Measurements from ENCODE around the gene MYBPC2. TPM values are rescaled to one million over a fixed set of nuclear protein-coding genes. Genes with fewer than 3 reads are reported as not detected.
"Not testable (repeated sequence)": the region's sequence is repeated elsewhere in the genome, so short reads cannot be mapped to it uniquely, and the experiment has no call there.

The MYBPC2 gene
- not detected in 2 replicates for total RNA-seq (2014; rRNA removed; shearing (Covaris generic))

DNA sequence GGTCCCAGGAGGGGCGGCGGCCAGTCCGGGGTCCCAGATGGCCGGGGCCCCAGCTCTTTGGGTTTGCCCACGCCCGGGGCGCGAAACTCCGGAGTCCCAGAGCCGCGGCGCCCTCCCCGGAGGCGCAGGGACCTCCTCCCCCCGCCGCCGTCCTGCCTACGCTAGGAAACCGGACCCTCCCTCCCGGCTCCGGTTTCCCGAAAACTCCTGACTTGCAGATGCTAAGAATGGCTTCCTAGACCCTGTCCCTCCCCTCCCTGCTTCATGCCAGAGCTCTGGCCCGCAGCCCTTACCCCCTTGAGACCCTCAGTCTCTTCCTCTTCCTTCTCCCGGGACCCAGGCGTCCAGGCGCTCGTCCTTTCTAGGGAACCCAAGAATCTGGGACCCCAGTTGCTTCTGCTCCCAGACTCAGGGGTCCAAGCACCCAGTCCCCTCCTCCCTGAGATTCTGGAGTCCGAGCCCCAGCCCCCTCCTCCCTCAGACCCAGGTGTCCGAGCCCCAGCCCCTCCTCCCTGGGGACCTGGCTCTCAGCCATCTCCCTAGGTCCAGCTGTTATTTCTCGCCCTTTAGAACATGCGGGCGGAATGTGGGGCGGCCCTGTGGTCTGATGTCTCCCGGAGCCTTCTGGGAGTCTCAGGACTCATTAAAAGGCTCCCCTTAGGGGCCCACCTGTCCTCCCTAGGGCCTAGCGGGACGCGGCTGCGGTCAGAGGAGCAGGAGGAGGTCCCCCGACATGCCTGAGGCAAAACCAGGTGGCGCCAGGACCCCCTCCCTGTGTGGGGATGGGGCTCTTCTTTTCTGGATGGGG lies at the start of gene MYBPC2:
Gene MYBPC2, plus strand, starts transcription at position 672 of the 808 bp plus-strand sequence. Its CDS starts 62 bp downstream, at position 734.
- DNase-seq (ENCODE audit: low read depth), result no peak

DNA sequence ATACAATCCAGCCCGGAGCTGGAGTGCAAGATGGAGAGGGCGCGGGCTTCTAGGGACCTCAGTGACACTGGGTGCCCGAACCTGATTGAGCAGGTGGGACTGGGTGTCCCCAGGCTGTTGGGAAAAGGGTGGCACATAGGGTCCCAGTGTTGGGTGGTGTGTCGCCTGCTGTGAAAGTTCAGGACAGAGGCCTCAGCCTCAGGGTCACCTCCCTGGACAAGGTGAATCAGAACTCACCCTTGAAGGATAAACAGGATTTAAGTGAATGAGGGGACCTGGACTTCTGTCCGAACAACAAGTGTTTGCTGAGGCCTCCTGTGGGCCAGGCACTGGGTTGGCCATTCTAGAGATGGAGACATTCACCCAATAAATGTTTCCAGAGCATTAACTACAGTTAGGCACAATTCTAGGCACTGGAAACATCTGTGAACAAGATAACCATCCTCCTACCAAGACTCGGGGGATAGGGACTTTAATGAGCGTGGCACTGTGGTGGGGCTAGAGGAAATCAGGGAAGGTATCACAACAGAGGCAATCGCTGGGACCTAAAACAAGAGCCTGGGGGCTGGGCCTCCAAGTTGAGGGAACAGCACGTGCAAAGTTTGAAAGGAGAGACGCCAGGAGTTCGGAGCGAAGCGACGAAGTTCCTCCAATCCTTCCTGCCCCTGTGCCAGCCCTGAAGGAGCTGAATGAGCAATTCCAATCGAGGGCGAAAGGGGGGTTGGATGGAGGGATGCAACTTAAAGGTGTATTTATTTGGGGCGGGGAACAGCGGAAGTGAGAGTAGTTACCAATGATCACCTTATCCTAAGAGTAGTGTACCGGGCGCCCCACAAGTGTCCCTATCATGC lies 49.5 kb upstream of the MYBPC2 start:
- DNase-seq (ENCODE audit: low read depth), result no peak

DNA sequence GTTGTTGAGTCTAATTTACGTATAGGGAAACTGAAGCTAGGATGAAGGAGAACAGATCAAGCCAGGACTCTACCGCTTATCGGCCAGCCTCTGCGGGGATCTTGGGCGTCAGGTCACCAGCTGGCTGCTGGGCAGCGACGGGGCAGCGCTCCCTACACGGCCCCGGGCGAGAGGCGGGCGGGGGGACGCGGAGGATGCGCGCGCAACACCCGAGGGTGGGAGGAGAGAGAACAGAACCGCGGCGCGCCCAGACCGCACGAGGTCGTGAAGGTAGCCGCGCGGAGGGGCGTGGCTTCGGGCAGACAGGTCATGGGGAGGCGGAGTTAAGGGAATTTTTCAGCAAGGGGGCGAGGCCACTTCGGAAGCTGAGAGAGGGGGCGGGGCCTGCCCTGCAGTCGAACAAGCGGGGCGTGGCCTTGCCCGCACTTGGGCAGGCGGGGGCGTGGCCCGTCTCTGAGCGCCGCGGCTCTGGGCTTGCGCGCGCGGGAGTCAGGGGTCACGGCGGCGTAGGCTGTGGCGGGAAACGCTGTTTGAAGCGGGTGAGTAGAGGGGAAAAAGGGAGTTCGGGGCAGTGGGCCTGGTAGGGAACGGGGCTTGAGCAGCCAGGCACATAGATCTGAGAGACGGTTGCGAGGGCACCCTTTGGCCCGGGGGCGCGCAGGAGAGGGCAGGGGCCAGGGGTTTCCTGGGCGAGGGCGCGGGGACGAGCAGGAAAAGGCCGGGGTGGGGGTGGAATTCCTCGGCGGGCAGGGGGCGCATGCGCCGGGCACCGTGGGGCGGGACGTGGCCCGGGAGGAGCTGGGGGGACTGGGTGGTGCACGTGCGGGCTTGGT lies 48.6 kb upstream of the MYBPC2 start, which contains the start of gene POLD1:
Gene POLD1, plus strand, starts transcription at position 496 of the 833 bp plus-strand sequence. CDS start 14,505 bp downstream, outside the sequence.
- peak; percentile 95 for DNase-seq (ENCODE audit: low read depth)

DNA sequence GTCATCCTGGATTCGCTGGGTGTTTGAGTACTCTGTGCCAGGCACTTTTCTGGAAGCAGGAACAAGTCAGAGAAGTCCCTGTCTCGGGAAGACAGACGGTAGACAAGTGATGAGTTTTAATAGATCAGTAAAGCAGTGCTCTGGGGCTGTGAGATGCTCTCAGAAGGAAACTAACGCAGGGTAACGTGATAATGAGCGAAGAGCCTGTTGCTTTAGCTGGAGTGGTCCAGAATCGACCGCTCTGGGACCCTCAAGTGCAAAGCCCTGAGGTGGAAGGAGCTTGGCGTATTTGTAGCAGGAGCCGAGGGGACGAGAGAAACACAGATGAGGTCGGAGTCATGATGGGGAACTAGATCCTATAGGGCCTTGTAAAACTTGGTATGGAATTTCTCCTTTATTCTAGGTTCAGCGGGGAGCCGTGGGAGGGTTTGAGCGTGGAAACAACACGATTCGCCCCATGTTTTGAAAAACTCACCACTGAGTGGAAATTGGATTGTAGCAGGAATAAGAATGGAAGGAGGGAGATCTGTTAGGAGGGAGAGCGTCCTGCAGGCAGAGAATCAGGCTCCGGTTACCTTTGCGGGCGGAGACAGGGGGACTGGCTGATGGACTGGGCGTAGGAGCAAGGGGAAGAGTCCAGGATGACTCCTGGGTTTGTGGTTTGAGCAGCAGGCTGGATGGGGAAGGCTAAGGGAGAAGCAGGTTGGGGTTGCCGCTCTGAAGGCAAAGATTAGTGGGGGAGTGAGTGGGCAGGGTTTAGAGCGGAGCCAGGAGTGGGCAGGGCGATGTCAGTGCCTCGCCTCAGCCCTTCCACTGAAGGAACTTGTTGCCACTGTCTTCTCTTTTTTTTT lies 47.8 kb upstream of the MYBPC2 start:
- no peak for DNase-seq (ENCODE audit: low read depth)

DNA sequence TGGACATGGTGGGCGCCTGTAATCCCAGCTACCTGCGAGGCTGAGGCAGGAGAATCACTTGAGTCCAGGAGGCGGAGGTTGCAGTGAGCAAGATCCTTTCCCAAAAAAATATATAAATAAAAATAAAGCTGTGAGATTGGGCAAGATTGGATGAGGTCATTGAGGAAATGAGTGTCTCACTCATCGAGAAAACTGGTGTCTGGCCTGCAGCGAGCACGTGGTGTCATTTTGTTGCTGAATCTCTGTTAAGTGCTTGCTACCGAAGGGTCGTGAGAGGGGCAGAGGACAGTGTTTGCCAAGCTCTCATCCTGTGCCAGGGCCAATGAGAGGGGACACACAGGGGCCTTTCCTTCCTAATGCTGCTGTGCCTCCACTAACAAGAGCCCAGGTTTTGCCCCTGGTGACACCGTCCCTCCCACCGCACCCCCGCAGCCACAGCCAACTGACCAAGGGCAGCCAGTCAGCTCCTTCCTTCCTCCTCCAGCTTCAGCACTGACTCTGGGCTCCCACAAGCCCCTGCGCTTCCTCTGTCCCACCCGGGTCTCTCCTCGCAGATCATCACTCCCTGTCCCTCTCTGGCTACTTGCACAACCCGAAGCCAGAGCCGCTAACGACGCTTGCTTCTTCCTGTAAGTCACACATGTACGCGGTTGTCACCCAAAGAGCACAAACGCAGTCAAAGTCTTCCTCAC lies 45.4 kb upstream of the MYBPC2 start:
- no peak for DNase-seq (ENCODE audit: low read depth)

DNA sequence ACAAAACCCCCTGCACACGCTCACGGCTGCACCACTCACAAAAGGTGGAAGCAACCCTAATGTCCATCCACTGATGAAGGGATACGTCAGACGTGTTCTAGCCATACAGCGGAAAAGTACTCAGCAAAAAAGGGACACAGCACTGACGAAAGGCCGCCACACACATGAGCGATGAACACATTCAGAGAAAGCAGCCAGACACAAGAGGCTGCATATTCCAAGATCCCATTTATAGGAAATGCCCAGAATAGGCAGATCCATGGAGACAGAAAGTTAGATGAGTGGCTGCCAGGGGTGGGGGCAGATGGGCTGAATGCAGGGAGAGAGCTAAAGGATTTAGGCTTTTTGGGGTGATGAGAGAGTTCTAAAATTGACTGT lies 44.8 kb upstream of the MYBPC2 start:
- DNase-seq (ENCODE audit: low read depth), result no peak

DNA sequence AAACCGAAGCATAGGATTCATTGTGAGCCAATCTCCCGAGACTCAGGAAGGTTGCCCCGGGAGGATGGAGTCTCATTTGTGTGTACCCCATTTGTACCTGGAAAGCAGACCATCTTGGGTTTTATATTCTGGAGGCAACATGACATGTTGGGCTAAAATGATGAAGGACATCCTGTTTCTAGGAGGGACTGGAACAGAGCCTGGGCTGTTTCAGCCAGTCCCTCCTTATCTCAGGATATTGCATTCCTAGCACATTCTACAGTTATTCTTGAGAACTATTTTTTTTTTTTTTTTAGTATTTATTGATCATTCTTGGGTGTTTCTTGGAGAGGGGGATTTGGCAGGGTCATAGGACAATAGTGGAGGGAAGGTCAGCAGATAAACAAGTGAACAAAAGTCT lies 42.4 kb upstream of the MYBPC2 start:
- not testable (repeated sequence) for DNase-seq (ENCODE audit: low read depth)

DNA sequence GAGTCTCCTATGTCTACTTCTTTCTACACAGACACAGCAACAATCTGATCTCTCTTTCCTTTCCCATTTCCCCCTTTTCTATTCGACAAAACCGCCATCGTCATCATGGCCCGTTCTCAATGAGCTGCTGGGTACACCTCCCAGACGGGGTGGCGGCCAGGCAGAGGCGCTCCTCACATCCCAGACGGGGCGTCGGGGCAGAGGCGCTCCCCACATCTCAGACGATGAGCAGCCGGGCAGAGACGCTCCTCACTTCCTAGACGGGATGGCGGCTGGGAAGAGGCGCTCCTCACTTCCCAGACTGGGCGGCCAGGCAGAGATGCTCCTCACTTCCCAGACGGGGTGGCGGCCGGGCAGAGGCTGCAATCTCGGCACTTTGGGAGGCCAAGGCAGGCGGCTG lies 41.7 kb upstream of the MYBPC2 start:
- not testable (repeated sequence) for DNase-seq (ENCODE audit: low read depth)

DNA sequence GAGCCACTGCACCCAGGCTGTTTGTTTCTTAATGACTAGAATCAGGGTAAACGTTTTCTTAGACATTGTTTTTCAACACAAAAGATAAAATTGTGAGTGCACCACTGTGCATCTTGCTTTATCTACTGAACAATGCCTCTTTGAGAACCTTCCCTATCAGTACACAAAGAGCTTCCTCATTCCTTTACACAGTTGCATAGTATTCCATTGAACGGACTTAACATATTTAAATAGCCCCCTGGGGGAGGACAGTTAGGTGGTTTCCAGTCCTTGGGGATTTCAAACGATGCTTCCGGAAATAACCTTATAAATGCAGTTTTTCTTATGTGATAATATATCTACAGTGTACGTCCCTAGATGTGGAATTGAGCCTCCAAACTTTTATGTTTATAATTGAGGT lies 39.9 kb upstream of the MYBPC2 start:
- no peak for DNase-seq (ENCODE audit: low read depth)

DNA sequence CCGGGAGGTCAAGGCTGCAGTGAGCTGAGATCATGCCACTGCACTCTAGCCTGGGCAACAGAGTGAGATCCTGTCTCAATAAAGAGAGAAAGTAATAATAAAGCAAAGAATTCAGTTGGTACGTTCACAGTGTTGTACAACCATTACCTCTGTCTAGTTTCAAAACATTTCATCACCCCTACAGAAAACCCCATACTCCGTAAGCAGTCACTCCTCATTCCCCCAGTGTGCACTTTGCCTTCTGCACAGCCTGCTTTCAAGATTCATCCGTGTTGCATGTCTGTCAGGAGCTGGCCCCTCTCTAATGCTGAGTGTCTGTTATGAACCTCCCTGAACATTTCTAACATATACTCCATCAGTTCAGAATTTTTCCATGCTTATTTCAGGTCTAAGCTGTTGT lies 39.1 kb upstream of the MYBPC2 start:
- no peak for DNase-seq (ENCODE audit: low read depth)

DNA sequence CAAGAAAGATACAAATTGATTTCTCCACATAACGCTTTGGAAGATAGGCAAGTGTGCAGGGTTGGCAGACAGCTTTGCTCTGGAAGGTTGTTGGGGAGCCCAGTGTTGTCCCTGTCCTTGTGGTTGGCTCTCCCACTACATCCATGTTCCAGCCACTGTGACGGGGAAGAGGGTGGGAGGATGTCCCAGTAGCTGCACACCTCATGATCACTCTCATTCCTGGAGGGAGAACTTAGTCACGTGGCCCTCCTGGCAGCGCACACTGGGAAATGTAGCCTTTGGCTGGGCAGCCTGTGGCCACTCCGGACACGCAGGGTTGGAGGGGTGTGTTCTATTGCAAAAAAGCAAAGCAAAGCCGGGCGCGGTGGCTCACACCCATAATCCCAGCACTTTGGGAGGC lies 38.7 kb upstream of the MYBPC2 start:
- DNase-seq (ENCODE audit: low read depth), result no peak

DNA sequence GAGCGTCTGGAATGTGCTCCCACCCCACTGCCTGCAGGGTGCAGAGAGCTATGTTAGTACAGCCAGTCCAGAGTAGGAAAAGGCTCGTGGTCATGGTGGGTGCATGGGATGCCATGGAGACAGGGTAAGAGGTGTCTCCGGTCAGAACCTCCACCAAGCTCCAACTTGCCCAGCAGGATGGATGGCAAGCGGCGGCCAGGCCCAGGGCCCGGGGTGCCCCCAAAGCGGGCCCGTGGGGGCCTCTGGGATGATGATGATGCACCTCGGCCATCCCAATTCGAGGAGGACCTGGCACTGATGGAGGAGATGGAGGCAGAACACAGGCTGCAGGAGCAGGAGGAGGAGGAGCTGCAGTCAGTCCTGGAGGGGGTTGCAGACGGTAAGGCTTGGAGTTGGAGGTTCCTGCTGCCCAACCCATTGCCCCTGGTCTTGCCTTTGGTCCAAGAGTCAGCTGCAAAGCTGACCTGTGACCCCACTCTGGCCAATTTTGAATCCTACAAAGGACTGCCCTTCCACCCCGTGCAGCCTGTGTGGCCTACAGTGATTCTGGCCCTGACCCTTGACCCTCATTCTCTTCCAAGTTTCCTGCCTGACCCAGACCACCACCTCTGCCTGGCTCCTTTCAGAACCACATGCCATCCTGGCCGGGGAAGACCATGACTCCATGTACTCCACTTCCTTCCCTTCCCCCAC lies 33.9 kb upstream of the MYBPC2 start:
- DNase-seq (ENCODE audit: low read depth), result no peak

DNA sequence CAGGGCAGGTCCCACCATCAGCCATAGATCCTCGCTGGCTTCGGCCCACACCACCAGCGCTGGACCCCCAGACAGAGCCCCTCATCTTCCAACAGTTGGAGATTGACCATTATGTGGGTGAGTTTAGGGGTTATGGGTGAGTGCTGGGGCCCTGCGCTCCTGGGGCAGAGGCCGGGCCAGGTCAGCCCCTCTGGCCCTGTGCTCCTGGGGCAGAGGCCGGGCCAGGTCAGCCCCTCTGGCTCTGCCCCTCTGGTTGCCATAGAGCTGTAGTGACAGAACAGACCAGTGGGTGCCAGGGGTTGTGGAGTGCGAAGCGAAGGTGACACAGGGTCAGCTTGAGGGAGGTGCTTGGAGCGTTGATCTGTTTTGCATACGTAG lies 33.3 kb upstream of the MYBPC2 start:
- no peak for DNase-seq (ENCODE audit: low read depth)

DNA sequence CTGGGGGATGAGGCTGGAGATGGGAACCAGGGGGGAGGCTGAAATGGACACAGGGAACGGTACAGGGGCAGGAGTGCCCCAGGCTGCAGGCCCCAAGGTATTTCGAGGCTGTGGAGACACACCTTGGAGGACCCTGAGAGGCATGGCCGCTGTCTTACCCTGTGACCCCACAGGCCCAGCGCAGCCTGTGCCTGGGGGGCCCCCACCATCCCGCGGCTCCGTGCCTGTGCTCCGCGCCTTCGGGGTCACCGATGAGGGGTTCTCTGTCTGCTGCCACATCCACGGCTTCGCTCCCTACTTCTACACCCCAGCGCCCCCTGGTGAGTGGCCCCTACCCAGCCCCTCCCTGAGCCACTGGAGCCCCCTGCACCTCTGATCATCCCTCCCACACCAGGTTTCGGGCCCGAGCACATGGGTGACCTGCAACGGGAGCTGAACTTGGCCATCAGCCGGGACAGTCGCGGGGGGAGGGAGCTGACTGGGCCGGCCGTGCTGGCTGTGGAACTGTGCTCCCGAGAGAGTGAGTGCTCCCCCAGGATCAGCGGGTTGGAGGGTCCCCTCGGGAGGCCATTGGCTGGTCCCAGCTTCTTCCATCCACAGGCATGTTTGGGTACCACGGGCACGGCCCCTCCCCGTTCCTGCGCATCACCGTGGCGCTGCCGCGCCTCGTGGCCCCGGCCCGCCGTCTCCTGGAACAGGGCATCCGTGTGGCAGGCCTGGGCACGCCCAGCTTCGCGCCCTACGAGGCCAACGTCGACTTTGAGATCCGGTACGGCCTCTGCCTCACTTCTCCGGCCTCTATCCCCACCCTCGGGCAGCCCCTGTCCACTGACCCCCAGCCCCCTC lies 30.9 kb upstream of the MYBPC2 start:
- DNase-seq (ENCODE audit: low read depth), result no peak

DNA sequence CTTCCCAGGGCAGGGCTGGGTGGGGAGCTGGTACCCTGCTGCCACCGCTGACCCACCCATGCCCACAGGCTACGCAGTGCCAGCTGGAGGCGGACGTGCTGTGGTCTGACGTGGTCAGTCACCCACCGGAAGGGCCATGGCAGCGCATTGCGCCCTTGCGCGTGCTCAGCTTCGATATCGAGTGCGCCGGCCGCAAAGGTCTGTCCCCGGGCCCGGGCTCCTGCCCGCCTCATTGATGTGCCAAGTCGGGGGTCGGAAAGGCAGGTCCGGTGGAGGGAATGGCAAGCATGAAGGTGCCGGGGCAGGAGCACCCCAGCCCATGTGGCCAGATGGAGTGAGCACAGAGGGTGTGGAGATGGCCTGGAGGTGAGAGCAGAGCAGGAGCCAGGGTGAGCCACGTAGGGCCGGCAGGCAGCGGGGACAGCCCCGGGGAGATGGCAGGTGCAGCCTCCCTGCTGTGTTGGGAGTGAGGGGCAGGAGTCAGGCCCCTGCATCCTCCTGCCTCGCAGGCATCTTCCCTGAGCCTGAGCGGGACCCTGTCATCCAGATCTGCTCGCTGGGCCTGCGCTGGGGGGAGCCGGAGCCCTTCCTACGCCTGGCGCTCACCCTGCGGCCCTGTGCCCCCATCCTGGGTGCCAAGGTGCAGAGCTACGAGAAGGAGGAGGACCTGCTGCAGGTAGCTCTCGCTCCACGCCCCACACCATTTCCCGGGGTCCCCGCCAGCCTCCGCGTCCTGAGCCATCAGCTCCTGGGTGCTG lies 30.0 kb upstream of the MYBPC2 start:
- no peak for DNase-seq (ENCODE audit: low read depth)

DNA sequence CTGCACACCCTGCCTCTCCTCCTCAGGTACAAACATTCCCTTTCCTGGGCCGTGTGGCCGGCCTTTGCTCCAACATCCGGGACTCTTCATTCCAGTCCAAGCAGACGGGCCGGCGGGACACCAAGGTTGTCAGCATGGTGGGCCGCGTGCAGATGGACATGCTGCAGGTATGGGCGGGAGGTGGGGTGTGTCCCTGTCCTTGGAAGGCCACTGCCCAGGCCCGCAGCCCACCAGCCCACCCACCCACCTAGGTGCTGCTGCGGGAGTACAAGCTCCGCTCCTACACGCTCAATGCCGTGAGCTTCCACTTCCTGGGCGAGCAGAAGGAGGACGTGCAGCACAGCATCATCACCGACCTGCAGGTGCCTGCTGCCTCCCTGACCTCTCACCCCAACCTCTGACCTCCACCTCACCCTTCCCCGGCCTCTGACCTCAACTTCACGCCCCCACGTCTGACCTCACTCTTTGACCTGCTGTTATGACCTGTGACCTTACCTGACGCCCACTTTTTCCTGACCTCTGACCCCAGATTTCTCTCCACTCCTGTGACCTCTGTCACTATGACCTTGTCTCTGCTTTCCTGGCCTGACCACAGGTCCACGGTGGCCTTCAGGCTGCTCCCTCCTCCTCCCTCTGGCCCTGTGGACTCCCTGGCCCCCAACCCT lies 26.4 kb upstream of the MYBPC2 start:
- DNase-seq (ENCODE audit: low read depth), result no peak

DNA sequence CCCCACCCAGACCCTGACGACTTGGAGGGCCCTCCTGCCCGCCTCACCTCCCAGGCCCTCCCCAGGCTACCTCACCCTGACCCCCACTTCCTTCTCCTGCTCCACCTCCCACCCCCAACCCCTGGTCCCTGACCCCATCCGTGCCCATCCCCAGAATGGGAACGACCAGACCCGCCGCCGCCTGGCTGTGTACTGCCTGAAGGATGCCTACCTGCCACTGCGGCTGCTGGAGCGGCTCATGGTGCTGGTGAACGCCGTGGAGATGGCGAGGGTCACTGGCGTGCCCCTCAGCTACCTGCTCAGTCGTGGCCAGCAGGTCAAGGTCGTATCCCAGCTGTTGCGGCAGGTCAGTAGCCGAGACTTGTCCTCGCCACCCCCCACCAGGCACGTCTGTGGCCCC lies 25.9 kb upstream of the MYBPC2 start:
- no peak for DNase-seq (ENCODE audit: low read depth)

DNA sequence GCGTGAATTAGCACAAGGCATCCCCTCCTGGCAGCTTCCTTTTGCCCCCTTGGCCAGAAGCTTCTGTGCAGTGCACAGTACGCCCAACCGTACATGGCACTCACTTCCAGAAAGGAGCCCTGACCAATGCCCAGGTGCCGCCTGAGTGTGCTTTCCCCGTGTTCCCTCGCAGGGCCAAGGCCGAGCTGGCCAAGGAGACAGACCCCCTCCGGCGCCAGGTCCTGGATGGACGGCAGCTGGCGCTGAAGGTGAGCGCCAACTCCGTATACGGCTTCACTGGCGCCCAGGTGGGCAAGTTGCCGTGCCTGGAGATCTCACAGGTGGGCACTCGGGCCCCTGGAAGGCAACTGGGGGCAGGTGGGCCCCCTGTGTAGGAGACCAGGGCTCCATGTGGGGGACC lies 23.3 kb upstream of the MYBPC2 start:
- DNase-seq (ENCODE audit: low read depth), result no peak
